NB4 (cell line): ENCODE results near the gene CLDN11.

Source experiments
- MYC ChIP-seq: IDR thresholded peaks from 2 replicates; pipeline ENCODE4 v1.6.1; 2011; ENCODE audit warnings: low read depth, low read length
- POLR2A ChIP-seq: IDR thresholded peaks from 2 replicates; pipeline ENCODE4 v1.6.1; 2011; ENCODE audit warnings: mild to moderate bottlenecking; ENCODE audit not compliant: insufficient read length; ENCODE audit errors: extremely low read depth
- TF ChIP-seq, protein P1 (sequence below): IDR thresholded peaks from one replicate; pipeline ENCODE4 v1.5.1; 2012; ENCODE audit warnings: low read depth, low read length

DNA sequence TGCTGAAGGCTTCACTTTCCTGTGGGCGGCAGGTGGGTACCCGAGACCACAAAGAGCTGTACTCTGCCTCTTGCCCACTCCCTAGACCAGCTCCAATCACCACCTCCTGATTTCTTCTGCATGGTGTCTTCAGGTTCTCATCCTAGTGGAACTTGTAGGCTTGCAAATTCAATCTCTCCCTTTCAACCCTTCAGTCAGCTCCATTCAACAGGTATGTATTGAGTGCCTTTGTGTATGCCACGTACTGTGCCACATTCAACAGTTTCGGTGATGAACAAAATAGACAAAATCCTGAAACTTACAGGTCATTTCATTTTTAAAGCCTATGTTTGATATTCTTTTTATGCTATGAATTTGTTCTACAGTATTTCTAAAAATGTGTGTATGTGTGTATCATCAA, 5.4 kb upstream of the CLDN11 start:
- TF ChIP-seq, protein P1, sequence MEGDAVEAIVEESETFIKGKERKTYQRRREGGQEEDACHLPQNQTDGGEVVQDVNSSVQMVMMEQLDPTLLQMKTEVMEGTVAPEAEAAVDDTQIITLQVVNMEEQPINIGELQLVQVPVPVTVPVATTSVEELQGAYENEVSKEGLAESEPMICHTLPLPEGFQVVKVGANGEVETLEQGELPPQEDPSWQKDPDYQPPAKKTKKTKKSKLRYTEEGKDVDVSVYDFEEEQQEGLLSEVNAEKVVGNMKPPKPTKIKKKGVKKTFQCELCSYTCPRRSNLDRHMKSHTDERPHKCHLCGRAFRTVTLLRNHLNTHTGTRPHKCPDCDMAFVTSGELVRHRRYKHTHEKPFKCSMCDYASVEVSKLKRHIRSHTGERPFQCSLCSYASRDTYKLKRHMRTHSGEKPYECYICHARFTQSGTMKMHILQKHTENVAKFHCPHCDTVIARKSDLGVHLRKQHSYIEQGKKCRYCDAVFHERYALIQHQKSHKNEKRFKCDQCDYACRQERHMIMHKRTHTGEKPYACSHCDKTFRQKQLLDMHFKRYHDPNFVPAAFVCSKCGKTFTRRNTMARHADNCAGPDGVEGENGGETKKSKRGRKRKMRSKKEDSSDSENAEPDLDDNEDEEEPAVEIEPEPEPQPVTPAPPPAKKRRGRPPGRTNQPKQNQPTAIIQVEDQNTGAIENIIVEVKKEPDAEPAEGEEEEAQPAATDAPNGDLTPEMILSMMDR, result no peak
- no peak for TF ChIP-seq POLR2A
- no peak for TF ChIP-seq MYC
